HG03520 (cell line): ENCODE data around the gene SAP30L.

Source experiments
- ATAC-seq: cut with Tn5 transposase; IDR thresholded peaks from one replicate; pipeline ENCODE4 v1.9.1; 2021; ENCODE audit warnings: mild to moderate bottlenecking, moderate library complexity; ENCODE audit not compliant: unreplicated experiment

Gene SAP30L, protein sequence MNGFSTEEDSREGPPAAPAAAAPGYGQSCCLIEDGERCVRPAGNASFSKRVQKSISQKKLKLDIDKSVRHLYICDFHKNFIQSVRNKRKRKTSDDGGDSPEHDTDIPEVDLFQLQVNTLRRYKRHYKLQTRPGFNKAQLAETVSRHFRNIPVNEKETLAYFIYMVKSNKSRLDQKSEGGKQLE

DNA sequence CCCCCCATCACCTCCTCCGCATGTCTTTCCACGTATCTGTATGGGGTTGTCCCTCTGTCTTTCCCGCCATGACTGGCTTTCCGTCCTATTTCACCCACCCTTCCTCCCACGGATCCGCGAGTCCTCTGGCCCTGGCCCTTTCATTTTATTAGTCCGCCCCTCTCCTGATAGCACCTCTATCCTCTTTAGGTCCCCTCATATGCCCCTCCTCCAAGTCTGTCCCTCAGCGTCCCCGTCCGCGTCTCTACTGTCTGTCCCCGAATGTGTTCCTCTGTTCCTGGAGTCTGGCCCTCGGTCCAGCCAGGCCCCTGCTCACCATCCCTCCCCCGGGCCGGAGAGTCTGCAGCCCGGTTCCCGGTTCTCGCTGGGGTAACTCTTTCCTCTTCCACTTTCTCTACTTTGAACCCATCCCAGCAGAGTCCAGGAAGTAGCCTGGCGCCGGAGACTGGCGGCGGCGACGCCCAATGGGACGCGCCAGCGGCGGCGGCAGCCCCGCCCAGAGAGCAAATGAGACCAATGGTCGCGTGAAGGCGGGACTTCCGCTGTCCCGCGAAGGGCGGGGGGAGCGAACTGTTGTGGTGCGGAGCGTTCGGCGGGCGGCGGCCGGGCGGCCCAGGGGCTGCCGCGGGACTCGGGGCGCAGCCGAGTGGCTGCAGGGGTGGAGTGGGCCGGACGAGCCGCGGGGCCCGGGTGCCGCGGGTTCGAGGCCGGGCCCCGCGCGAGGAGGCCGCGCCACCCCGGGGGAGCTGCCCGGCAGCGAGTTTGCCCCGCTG is at the start of gene SAP30L:
Gene SAP30L (plus strand): TSS at position 576 of the 773 bp plus-strand sequence. CDS start 608 bp downstream, outside the sequence.
- peak; percentile 95 for ATAC-seq

DNA sequence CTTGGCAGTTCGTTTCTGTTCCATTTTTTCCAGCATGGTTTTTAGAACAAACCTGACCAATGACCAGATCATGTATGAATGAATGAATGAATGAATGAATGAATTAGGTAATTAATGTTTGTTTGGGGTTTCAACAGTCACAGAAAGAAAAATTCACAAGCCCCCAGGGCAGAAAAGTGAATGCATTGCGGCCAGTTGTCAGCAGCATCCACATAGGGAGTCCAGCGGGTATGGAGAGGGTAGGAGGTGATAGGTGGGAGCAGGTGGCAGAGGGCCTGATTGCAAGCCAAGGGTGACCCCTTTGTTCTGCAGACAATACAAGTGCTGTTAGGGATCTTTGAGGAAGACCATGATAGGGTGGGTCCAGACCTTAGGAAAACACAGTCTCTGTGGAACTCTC is 49.7 kb upstream of the SAP30L start:
- no peak for ATAC-seq

DNA sequence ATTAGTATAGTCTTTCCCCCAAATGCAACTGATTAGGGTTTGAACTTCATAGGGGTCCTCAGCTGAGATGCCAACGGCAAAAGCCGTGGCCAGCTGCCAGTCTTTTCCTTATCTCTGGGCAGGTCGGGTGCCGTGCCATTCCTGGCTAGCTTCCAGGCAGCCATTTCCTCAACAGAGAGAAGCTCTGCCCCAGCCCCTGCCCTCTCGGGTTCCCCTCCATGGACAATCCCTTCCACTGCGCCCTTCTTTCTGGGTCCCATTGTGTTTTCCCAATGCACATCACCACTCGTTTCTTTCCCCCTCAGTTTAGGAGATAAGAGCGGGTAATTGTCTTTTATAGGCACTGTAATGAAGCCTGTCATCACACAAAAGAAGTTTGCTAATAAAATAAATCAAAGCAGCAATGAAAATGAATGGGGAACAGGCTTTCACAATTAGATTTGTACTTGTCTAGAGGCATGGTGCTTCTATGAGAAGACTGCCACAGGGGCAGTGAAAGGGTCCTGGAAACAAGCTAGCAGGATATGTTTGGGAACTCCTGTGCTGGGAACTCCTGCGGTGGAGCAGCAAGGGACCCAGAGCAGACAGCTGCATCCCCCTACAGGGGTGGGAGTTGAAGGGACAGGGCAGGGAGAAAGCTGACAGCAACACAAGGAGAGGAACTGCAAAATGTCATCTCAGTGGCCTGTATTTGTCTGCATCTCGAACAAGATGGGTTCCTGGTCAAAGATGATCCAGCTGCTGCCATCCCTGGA is 48.0 kb upstream of the SAP30L start:
- ATAC-seq: no peak

DNA sequence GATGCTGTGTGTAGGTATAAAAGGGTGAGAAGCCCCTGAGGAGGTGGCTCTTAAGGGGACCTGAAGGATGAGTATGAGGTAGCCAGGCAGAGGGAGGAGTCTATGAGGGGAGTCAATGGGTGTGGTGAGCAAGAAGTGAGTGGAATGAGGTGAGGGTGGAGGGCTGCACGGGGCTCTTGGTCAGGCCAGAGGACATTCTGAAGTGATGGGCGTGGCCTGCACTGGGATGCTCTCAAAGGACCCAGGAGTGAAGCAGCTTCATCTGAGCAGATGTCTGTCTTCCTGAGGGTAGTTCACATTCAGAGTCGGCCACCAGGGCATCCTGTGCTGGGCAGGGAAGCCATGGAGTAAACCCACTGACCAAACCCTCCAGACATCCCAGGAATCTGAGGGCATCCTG is 45.1 kb upstream of the SAP30L start:
- no peak for ATAC-seq

DNA sequence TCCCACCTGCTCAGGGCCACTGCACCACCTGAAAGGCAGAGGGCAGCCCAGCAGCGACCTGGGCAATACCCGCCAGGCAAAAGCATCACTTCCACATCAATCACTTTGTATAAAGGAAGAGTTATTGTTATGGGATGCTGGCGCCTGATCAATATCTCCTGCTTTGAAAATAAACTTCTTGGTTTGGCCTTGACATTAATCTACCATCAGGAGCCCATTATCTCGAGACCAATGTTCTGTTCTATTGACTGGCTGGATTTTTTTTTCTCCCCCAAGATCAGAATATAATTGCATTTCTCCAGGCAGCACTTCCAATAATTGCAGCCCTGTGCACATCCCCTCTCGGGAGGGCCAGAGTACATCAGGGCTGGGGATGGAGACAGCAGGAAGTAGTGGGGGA is 44.4 kb upstream of the SAP30L start:
- no peak for ATAC-seq

DNA sequence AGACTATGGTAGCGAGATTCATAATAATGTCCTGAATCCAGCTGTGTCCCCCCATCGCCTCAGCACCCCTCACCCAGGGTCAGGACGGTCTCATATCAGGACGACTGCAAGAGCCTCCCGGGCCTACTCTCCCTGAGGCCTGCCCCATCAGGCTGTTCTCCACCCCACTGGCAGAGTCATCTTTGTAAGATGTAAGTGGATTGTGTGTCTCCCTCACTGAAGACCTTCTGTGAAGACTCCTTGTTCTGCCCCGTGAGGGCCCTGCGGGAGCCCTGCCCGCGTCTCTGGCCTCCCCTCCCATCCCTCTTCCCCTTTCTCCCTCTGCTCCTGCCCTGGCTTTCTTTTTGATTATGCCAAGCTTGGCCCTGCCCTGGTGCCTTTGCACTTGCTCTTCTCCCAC is 43.9 kb upstream of the SAP30L start:
- ATAC-seq: no peak

DNA sequence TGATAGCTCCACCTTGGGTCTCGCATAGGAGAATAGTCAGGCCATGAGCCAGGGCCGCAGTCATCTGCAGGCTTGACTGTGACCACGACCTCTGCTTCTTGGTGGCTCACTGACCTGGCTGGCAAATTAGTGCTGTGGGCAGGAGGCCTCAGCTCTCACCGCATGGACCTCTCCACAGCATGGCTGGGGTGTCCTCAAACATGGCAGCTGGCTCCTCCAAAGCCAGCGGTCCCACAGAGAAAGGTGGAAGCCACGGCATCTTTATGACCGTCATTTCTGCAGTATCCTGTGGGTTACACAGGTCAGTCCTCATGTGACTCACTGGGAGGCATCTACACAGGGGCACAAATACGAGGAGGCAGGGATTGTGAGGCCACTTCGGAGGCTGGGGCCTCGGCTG is 43.2 kb upstream of the SAP30L start:
- ATAC-seq: no peak

DNA sequence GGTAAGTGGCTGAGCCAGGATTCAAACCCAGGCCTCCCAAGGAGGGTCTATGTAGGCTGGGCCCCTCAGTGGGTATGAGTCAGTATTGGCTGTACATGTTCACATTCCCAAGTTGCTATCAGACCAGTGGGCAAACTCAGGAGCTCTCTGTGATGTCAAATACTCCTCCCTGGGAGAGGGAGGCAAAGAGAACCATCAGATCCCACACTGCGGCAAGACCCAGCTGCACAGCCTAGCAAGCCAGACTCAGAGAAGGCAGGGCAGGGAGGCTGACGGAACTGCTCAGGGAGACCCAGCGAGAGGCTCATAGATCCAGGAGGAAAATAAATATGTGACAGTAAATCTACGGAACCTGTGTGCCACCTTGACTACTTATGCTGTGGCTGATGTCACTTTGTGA is 42.6 kb upstream of the SAP30L start:
- no peak for ATAC-seq

DNA sequence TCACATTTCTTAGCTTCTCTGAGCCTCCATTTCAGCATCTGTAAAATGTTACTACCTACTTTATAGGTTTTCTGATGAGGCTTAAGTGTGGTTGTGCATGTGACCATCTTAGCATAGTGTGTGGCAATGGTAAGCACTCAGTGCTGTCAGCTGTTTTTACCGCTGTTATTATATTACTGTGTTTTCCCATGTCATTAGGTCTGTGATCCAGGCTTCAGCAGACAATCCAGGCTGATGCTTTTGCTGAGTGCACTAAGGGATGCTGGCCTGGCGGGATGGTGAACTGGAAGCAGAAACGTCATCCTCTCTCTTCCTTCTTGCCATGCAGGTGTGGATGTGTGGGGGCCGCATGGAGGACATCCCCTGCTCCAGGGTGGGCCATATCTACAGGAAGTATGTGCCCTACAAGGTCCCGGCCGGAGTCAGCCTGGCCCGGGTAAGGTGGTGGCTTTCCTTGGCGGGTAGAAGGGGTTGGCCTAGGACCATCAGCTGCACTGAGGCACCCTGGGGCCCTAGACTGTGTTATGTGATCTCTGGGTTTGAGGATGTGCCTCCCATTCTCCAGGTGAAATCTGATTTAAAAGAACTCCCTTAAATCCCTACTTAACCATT is 41.9 kb upstream of the SAP30L start:
- no peak for ATAC-seq

DNA sequence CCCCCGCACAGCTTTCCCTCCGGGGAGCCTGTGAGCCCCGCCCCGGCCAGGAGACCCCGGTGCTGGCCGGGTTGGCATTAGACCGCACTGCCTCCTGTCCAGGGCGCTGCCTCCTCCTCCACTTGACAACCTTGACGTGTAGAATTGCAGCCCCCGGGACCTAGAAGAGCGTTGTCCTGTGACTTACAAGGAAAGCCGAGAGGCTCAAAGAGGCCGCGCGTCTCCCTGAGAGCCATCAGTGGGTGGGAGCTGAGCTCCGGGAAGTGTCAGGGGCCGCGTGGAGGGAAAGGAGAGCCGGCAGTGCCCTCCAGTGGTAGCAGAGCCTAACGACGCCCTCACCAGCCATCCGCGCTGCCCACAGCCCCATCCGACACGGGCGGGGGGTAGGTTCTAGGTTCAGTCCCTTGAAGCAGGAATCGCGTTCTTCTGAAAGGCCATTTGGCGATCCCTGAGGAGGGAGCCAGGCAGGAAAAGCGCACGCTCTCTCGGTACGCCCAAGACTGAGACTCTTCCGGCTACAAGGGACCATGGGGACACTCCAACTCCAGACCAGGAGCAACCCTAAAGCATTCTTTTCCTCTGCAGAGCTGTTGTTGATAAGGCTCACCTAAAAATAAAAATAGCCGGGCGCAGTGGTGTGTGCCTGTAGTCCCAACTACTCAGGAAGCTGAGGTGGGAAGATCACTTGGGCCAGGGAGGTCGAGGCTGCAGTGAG is 40.6 kb upstream of the SAP30L start:
- ATAC-seq: peak; percentile 93

DNA sequence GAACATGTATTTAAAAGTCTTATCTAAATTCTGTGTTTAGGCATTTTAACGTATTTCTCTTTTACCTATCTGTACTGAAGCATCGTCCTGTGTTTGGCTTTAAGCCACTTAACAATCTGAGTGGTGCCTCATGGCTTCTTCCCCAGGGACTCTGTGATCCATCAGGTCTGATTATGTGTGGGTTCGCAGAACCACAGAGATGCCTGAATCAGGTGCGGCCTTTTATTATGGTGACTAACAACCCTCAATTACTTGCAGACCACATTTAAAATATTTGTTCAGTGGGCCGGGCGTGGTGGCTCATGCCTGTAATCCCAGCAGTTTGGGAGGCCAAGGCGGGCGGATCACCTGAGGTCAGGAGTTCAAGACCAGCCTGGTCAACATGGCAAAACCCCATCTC is 39.6 kb upstream of the SAP30L start:
- no peak for ATAC-seq

DNA sequence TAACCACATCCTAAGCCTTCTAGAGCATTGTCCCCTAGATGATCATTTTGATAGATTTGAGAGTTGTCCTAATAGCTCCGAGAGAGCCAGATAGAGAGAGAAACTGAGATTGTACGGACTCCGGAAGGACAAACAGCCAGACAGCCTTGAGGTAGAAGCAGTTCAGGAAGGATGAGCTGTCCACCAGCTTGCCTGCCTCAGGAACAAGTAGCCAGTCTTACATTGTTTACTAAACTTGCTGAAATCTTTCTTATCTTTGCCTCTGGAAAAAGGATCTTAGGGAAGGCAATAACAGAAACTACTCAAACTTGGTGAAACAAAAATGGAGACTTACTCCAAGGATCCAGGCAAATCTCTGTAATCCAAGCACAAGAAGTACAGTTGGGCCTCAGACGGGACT is 39.0 kb upstream of the SAP30L start:
- ATAC-seq: no peak

DNA sequence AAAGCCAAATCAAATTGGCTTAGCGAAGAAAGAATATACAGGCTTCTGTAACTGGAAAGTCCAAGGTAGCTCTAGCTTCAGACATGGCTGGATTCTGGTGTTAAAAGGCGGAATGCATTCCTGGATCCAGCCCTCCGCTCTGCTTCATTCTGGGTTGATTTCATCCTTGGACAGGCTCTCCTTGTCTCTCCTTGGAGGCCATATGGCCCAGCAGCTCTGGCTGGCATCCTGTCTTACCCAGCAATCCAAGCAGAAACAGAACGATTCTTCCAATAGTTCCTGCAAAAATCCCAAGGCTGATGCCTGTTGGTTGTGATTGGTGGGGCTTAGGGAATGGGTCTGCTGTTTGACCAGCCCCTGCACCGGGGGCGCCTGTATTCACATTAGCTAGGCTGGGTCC is 37.0 kb upstream of the SAP30L start:
- ATAC-seq: no peak

DNA sequence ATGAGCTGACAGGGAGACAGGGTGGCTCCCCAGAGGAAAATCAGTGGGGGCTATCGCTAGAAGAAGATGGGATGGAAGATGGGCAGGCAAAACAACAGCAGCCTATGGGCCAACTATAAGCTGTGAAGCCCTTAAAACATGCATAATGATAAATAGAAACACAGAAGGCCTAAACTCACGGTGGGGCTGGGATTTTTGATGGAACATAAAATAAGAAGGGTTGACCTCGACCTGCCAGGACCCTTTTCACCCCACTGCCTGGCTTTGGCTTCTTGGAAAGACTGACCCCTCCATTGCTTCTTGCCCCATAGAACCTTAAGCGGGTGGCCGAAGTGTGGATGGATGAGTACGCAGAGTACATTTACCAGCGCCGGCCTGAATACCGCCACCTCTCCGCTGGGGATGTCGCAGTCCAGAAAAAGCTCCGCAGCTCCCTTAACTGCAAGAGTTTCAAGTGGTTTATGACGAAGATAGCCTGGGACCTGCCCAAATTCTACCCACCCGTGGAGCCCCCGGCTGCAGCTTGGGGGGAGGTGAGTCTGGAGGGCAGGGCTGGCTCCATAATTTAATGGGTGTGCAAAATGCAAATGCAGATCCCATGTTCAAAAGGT is 36.5 kb upstream of the SAP30L start:
- ATAC-seq: no peak

DNA sequence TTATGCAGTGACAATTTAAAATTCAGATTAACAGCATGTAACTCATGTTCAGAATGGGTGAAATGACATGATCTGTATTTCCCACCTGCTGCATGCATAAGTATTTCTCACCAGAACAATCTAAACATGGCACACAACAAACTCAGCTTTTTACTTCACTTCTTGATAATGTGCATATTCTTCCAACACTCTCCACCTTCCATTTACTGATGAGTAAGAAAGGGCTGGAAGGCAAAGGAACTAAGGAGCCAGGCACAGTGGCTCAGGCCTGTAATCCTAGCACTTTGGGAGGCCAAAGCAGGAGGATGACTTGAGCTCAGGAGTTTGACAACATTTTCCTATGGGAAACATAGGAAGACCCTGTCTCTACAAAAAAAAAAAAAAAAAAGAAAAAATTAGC is 35.8 kb upstream of the SAP30L start:
- ATAC-seq: no peak

DNA sequence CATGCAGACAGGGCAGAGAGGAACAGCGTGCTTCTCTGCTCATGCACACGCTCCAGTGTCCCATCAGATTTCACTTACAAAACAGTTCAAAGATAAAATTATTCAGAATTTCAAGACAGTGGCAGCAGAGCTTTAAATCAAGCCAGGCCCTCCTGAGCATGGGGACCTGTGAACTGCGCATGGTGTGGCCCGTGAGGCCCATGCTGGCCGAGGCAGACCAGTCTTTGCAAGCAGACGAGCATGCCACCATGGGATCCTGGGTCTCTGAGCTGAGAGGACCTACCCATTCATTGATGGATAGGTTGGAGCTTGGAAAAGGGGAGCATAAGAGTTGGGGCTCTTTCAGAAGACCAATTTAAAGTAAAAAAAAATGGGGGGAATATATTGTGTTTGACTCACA is 35.0 kb upstream of the SAP30L start:
- no peak for ATAC-seq

DNA sequence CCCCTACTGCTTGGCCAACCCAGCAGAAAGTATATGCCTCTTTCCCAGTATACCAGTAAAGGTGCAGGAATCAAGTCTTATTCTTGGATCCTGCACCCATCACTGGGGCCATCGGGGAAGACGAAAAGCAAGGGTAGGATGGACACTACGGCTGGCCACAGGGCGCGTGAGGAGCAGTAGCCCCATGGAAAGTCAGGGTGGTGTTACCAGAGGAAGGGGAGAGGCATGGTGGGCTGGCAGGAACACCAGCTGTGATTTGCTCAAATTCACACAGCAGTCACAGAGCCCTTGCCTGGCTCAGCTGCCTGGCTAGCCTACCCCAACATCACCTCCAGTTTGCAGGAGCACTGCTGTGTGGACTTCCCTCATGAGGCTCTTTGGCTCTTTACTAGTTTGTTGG is 34.5 kb upstream of the SAP30L start:
- ATAC-seq: no peak

DNA sequence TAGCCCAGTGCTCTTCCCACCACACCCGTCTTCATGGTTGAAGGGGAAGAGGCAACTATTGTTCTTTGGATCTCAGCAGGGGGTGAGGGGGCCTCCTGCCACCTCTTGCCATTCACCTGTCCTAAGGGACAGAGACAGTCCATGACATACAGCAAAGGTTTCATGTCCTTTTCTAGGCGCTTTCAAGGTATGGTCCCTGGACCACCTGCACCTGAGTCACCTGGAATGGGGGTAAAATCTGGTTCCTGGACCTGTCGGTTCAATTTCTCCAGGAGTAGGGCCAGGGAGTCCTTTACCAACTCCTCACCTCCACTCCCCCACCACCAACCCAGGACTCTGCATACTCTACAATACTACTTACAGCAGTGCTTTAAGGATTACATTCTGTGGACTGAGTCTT is 33.5 kb upstream of the SAP30L start:
- no peak for ATAC-seq

DNA sequence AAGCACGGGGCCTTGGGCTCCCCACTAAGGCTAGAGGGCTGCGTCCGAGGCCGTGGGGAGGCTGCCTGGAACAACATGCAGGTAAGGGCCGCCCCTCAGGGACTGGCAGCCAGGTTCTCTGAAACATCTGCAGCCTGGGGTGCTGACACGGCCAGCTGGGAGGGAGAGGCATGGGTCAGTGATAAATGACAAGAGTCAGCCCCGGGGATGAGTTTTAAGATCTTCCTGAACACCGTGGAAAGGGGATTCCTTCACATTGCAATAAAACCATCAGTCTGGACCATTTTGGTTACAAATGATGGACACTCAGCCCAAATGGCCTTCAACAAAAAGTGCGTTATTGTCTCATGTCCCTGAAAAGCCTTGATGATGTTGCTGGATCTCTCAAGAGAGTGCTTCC is 32.9 kb upstream of the SAP30L start:
- ATAC-seq: no peak

DNA sequence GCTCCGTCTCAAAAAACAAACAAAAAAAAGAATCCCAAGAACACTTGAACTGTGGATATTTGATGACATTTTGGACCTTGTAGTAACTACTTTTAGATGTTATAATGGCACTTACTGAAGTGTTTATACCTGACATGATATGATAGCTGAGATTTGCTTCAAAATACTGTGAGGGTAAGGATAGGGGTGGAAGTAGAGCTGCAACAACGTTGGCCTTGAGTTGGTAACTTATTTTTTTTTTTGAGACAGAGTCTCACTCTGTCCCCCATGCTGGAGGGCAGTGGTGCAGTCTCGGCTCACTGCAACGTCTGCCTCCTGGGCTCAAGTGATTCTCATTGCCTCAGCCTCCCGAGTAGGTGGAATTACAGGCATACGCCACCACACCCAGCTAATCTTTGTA is 30.7 kb upstream of the SAP30L start:
- no peak for ATAC-seq
